ENCODE results near the gene SLC2A3.

- TF ChIP-seq CTCF (IDR thresholded peaks at IDR 0.05; ENCODE audit: low read depth, low read length), result no peak
- no peak for TF ChIP-seq EZH2phosphoT487 (IDR thresholded peaks at IDR 0.05; ENCODE audit: low read depth)
These were observed 12.4 kb downstream of the SLC2A3 start for GRCh38 chr12:7923241-7924236.
